GM23338 (cell line): ENCODE results near the gene UVRAG. TPM values are rescaled to one million over a fixed set of nuclear protein-coding genes. Genes with fewer than 3 reads are reported as not detected.
"Not testable (repeated sequence)": the region's sequence is repeated elsewhere in the genome, so short reads cannot be mapped to it uniquely, and the experiment has no call there.

Experiments used
- ATAC-seq: fragments of 200-7000 bp; cut with Tn5 transposase; 3 replicates; pipeline ENCODE4 v1.9.1; 2020
- DNase-seq: peaks from one replicate; pipeline ENCODE4 v3.0.0-alpha.2; 2015; ENCODE audit warnings: low spot score
- H2AFZ ChIP-seq: fragments of 200-600 bp; sonication (generic); 2 replicates; pipeline ENCODE4 v1.8.0; 2016; ENCODE audit warnings: antibody characterized with exemption, mild to moderate bottlenecking, moderate library complexity
- H3F3A ChIP-seq: fragments of 200-600 bp; sonication (generic); replicated peaks from 2 replicates; pipeline ENCODE4 v1.8.0; 2017; ENCODE audit warnings: antibody characterized with exemption, mixed run types, low read depth
- H3K27ac ChIP-seq: fragments of 200-600 bp; sonication (generic); 2 replicates; pipeline ENCODE4 v1.6.1; 2016; ENCODE audit warnings: low read depth
- H3K27me3 ChIP-seq: fragments of 200-600 bp; sonication (generic); 2 replicates; pipeline ENCODE4 v1.8.0; 2016; ENCODE audit warnings: mild to moderate bottlenecking, mixed run types, moderate library complexity; ENCODE audit not compliant: insufficient read depth
- H3K36me3 ChIP-seq: fragments of 200-600 bp; sonication (generic); 2 replicates; pipeline ENCODE4 v1.8.0; 2016; ENCODE audit warnings: mild to moderate bottlenecking; ENCODE audit not compliant: insufficient read depth
- H3K4me1 ChIP-seq: fragments of 200-600 bp; sonication (generic); 2 replicates; pipeline ENCODE4 v1.8.0; 2016; ENCODE audit warnings: mild to moderate bottlenecking, moderate library complexity; ENCODE audit not compliant: insufficient read depth
- H3K4me2 ChIP-seq: fragments of 200-600 bp; sonication (generic); 2 replicates; pipeline ENCODE4 v1.7.1; 2017; ENCODE audit warnings: mixed run types
- H3K4me3 ChIP-seq: fragments of 200-600 bp; sonication (generic); 2 replicates; pipeline ENCODE4 v1.6.1; 2016; ENCODE audit warnings: mixed run types
- H3K79me2 ChIP-seq: fragments of 200-600 bp; sonication (generic); replicated peaks from 2 replicates; pipeline ENCODE4 v1.8.0; 2017; ENCODE audit warnings: mild to moderate bottlenecking; ENCODE audit not compliant: insufficient read depth
- H3K9me2 ChIP-seq: fragments of 200-600 bp; sonication (generic); 2 replicates; pipeline ENCODE4 v1.8.0; 2017; ENCODE audit not compliant: insufficient read depth
- H4K20me1 ChIP-seq: fragments of 200-600 bp; sonication (generic); replicated peaks from 2 replicates; pipeline ENCODE4 v1.8.0; 2017; ENCODE audit warnings: mild to moderate bottlenecking; ENCODE audit not compliant: insufficient read depth
- H3K27ac Mint-ChIP-seq: 2 replicates; pipeline ENCODE4 v1.8.0; 2020; ENCODE audit warnings: inconsistent platforms, mild to moderate bottlenecking, moderate library complexity, mixed read lengths
- H3K27me3 Mint-ChIP-seq: 3 replicates; pipeline ENCODE4 v1.8.0; 2022; ENCODE audit warnings: low read depth, mild to moderate bottlenecking, moderate library complexity, mixed read lengths, inconsistent platforms; ENCODE audit not compliant: insufficient read depth, poor library complexity
- H3K36me3 Mint-ChIP-seq: 3 replicates; pipeline ENCODE4 v1.8.0; 2021; ENCODE audit warnings: low read depth, mild to moderate bottlenecking, inconsistent platforms, moderate library complexity, mixed read lengths
- H3K4me1 Mint-ChIP-seq: 3 replicates; pipeline ENCODE4 v1.8.0; 2020; ENCODE audit warnings: mild to moderate bottlenecking, inconsistent platforms, mixed read lengths
- H3K4me3 Mint-ChIP-seq: 3 replicates; pipeline ENCODE4 v1.8.0; 2021; ENCODE audit warnings: moderate library complexity, mild to moderate bottlenecking, inconsistent platforms, mixed read lengths
- H3K9me3 Mint-ChIP-seq: 3 replicates; pipeline ENCODE4 v1.8.0; 2020; ENCODE audit warnings: moderate library complexity, mild to moderate bottlenecking, inconsistent platforms, mixed read lengths
- CTCF ChIP-seq, 2 experiments: fragments of 200-600 bp in 1 of 2; sonication (generic) in 1 of 2; conservative IDR thresholded peaks; 2 replicates each; pipeline versions ENCODE4 v1.5.1 to v1.6.1; 2016 to 2017; ENCODE audit warnings: antibody characterized with exemption in 2 of 2, low read depth in 2 of 2, mild to moderate bottlenecking in 2 of 2, moderate library complexity in 1 of 2
- EZH2 ChIP-seq: fragments of 200-600 bp; sonication (generic); IDR thresholded peaks from one replicate; pipeline ENCODE4 v1.8.0; 2017; ENCODE audit warnings: antibody characterized with exemption, mild to moderate bottlenecking, low read depth; ENCODE audit not compliant: unreplicated experiment
- EZH2phosphoT487 ChIP-seq: fragments of 200-600 bp; sonication (generic); IDR thresholded peaks from one replicate; pipeline ENCODE4 v1.8.1; 2018; ENCODE audit warnings: antibody characterized with exemption; ENCODE audit not compliant: unreplicated experiment
- NANOG ChIP-seq: IDR thresholded peaks from 2 replicates; pipeline ENCODE4 v1.6.1; 2016; ENCODE audit warnings: antibody characterized with exemption, borderline replicate concordance
- ZNF114 ChIP-seq: fragments of 250-450 bp; sonication (Bioruptor Pico); IDR thresholded peaks from 2 replicates; pipeline ENCODE4 v1.5.0; 2020; ENCODE audit warnings: mild to moderate bottlenecking, moderate library complexity
- polyA plus RNA-seq: library from polyadenylated mRNA; unstranded; fragments of >200 nt; fragmentation: Nextera tagmentation; extraction: Ambion mirVana; gene quantifications from 2 replicates; pipeline ENCODE4 v1.2.1, GENCODE V29; 2016
- total RNA-seq: library from RNA; depleted of rRNA; stranded (reverse); fragments of >200 nt; shearing (Covaris generic); gene quantifications from 2 replicates; pipeline ENCODE4 v1.2.3, GENCODE V29; 2014

Gene UVRAG
- total and polyA plus RNA-seq, 2 experiments from 2014 or later = 15.3 to 17.4 TPM

GRCh38 chr11:76075716-76076115 lies 260.7 kb downstream of the UVRAG start:
- Mint-ChIP-seq H3K4me1 (no peaks in the 10 kb centered on the region), H3K9me3 (no peaks in the 10 kb centered on the region), H3K36me3 (peaks cover 3% of the 10 kb centered on the region; the same call in 1 of the 3 replicates), H3K27me3 (peaks cover 3% of the 10 kb centered on the region), H3K27ac (no peak overlapping the region), H3K4me3 (no peak overlapping the region)
- DNase-seq = no peak
- no peaks in the 10 kb centered on the region; the same call in 1 of the 2 replicates for H3K4me1 ChIP-seq
- no peak for ATAC-seq
- no peak overlapping the region for H3K27ac ChIP-seq
- no peaks in the 10 kb centered on the region for H4K20me1 ChIP-seq
- H3K9me2 ChIP-seq = no peaks in the 10 kb centered on the region
- H3K79me2 ChIP-seq = no peaks in the 10 kb centered on the region
- H2AFZ ChIP-seq = no peak overlapping the region
- no peak overlapping the region for H3K4me3 ChIP-seq
- H3F3A ChIP-seq = no peaks in the 10 kb centered on the region
- TF ChIP-seq EZH2 (no peak), EZH2phosphoT487 (no peak), NANOG (no peak)
- no peaks in the 10 kb centered on the region for H3K27me3 ChIP-seq
- H3K4me2 ChIP-seq = no peak overlapping the region
- H3K36me3 ChIP-seq = no peaks in the 10 kb centered on the region

GRCh38 chr11:76076253-76076652 lies 261.2 kb downstream of the UVRAG start:
- not testable (repeated sequence) for H3K79me2 ChIP-seq, H3K4me1 ChIP-seq, H3K4me2 ChIP-seq, H4K20me1 ChIP-seq, H3K4me1 Mint-ChIP-seq, H3K4me3 ChIP-seq, H2AFZ ChIP-seq, H3K27me3 ChIP-seq, ATAC-seq, H3K4me3 Mint-ChIP-seq, H3K27me3 Mint-ChIP-seq, H3K27ac Mint-ChIP-seq, H3K27ac ChIP-seq, DNase-seq, H3K9me3 Mint-ChIP-seq, H3F3A ChIP-seq, H3K36me3 Mint-ChIP-seq, H3K9me2 ChIP-seq, H3K36me3 ChIP-seq

GRCh38 chr11:76076749-76077148 lies 261.7 kb downstream of the UVRAG start:
- no peak overlapping the region for H3K27ac Mint-ChIP-seq
- Histone ChIP-seq H3K36me3 (no peaks in the 10 kb centered on the region), H3K4me2 (no peak overlapping the region), H3K79me2 (no peaks in the 10 kb centered on the region), H2AFZ (no peak overlapping the region), H3K27ac (no peak overlapping the region), H3K4me1 (no peaks in the 10 kb centered on the region; the same call in 1 of the 2 replicates), H3K27me3 (no peaks in the 10 kb centered on the region), H3F3A (no peaks in the 10 kb centered on the region), H4K20me1 (no peaks in the 10 kb centered on the region), H3K9me2 (no peaks in the 10 kb centered on the region), H3K4me3 (no peak overlapping the region)
- DNase-seq (no peak), ATAC-seq (no peak)
- TF ChIP-seq CTCF (conservative IDR thresholded peaks at IDR 0.05; ENCODE audit: low read depth in 2 of 2) (no peak), ZNF114 (CRISPR knock-in tag) (no peak)
- peaks cover 3% of the 10 kb centered on the region for H3K27me3 Mint-ChIP-seq
- peaks cover 3% of the 10 kb centered on the region; the same call in 1 of the 3 replicates for H3K36me3 Mint-ChIP-seq
- no peak overlapping the region for H3K4me3 Mint-ChIP-seq
- no peaks in the 10 kb centered on the region for H3K4me1 Mint-ChIP-seq
- H3K9me3 Mint-ChIP-seq = no peaks in the 10 kb centered on the region
